GM21381 (cell line): ENCODE data around the gene FRMD4A.

Source experiments
- ATAC-seq: cut with Tn5 transposase; IDR thresholded peaks from one replicate; pipeline ENCODE4 v1.9.1; 2021; ENCODE audit warnings: mild to moderate bottlenecking, moderate library complexity; ENCODE audit not compliant: unreplicated experiment

The FRMD4A gene

DNA sequence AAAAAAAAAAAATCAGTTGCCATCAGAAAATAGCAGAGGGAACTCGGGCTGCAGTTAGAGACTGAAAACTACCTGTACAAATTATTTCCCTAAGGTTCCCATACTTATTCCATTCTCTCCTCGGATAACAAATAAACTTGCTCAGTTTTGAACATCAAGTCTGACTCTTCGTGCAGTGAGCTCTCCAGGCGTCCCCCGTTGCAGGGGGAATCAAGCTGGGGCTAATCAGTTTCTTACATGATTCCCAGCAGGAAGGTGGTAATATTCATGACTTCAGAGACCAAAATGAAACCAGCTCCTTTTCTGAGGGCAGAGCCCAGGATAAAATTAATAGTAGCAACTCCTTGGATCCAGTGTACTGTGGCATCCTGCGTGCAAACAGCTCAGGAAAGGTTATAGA, 135.3 kb downstream of the FRMD4A start:
- ATAC-seq, result no peak

DNA sequence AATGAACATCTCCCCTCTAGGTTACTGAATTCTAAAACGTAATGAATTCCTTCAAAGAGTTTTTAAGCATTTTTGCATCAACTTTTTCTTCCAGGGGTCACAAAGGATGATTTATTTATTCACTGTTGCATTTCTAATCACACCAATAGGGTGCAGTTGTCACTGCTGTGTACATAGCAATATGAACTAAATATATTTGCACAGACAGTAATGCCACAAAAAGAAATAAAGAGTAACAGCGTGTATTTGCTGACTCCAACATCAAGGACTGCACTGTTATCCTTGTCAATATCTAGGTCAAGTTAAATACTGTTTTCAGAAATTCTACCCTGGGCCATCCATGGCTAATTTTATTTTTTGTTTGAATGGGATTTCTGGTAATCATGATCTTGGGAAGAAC, 138.0 kb downstream of the FRMD4A start:
- no peak for ATAC-seq

DNA sequence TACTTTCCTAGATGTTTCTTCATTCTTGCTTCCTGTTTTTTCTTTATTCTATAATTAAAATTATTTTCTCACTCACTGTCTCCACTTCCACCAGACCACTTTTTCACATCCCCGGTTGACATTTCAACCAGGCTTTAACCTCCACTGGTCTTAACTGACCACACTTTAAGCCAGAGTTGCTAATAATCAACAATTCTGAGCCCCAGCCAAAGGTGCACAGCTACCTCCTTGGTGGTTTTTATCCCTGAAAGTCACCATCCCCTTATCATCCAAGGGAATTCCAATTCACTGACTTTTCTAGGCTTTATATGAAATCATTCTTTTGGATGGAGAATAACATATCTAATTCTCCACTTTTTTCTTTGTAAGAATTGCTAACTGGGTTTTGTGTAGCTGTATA, 138.9 kb downstream of the FRMD4A start:
- ATAC-seq, result no peak

DNA sequence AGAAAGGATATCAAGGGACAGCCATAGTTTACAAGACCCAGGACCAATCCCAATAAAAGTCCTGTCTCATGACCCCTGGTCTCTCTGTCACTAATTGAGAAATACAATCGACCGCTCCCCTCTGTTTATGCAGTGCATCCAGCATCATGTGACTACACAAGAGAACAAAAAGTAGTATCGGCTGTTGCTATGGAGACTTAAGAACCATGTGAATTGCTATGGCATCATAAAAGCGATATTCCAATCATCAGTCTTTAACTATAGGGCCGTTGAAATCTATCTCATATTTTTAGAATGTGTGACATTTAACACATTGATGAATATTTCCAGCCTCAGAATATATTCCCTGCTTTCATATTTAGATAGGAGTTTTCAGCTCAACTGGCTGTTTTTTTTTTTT, 139.3 kb downstream of the FRMD4A start:
- ATAC-seq, result no peak

DNA sequence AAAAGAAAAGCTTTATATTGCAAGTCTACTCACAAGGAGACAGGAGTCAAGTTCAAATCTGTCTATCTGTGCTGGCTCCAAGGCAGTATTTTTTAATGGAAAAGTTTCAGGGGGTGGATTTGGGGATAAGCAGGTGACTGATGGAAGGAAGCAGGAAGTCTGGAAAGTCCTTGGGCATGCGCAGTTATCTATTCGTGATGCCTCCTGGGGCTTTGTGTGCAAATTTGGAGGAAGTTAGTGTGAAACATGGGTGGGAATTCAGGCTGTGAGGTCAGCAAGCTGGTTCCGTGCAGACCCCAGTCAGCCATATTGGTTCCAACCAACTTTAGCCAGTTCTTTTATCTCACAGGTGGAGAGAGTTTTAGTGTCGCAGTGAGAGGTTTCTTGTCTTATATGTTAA, 140.0 kb downstream of the FRMD4A start:
- no peak for ATAC-seq

DNA sequence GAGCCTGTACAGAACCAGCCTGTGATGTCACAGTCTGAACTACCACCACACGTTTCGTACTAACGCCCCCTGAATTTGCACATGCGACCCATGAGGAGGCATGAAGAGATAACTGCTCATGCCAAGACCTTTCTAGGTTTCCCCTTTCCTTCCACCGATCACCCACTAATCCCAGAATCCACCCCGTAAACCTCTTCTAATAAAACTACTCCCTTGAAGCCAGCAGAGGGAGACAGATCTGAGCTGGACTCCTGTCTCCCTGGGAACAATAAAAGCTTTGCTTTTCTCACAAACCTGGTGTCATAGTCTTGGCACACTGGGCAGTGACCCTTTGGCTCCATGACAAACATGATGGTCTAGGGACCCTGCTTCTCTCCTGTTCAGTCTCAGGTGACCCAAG, 144.5 kb downstream of the FRMD4A start:
- no peak for ATAC-seq

DNA sequence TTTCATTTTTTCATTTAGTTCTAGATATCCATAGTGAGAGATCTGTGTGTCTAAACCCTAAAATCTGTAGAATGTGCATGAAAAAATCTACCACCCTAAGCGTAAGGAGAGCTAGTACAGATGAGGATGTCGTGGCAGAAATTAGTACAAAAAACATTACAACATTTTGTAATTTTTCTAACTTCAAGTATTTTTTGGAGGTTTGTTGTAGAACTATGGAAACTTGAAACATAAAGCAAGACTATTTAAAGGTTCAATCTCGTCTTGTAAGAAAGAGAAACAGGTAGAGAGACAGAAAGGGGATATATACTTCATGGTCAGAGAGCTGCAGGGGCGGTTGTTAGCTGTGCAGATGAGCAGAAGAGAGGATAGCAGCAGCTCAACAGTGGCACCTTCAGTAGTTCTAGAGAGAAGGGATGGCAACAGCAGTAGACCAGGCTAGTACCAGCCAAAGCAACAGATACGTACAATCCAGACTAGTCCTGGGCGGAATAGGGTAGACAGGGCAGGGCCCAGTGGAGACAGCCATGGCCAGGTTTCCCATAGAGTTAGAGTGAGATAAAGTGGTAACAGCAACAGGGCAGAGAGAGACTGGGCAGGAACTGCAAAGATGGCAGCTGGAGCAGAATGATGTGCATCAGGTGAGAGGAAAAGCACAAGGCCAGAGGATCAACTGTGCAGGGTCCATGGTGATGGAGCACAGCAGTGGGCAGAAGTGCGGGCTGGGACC, 145.2 kb downstream of the FRMD4A start:
- ATAC-seq, result peak; percentile 75

DNA sequence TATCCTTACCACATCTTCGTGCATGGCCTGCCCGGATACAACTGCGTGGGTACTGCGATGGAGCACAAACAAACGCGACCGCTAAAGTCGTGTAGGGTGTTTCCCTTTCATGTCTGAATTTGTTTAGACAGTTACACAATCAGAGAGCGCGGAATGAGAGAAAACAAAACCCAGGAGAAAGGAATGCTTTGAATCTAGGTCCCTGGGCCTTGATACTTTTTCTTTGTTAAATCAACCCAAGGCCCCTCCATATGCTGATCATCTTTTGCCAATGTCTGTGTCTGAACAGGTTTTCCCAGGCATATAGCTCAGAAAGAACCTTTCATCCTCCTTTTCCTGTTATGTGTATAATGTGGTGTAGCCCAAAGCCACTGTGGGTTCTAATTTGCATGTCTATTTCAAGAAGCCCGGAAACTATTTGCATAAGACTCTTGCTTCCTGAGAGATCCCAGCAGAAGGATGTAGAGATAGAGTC, 145.8 kb downstream of the FRMD4A start:
- ATAC-seq, result peak; percentile 64

DNA sequence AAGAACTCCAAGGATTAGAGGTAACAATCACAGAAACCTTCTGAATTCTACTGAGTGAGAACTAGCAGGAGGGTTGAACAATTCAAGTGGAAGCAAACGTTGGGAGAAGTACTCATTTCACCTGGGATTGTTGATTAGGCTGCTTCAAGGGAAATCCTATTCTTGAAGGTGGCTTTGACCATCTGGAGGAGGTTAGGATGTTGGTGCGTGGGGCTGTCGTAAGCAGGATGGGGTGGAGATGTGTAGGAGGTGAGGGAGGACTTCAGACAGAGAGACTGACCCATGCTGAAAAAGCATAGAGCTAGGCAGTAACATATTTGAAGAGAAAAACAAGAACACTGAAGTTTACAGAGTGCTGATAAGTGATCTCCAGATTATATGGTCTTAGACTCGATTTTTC, 147.9 kb downstream of the FRMD4A start:
- ATAC-seq, result no peak

DNA sequence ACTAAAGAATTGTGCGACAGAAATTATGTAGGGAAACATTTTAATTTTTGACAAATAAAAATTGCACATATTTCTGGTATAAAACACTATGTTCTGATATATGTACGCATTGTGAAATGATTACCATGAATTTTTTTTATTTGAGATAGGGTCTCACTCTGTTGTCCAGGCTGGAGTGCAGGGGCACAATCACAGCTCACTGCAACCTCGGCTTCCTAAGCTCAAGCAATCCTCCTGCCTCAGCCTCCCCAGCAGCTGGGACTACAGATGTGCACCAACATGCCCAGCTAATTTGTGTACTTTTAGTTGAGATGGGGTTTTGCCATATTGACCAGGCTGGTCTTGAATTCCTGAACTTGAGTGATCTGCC, 149.2 kb downstream of the FRMD4A start:
- no peak for ATAC-seq

DNA sequence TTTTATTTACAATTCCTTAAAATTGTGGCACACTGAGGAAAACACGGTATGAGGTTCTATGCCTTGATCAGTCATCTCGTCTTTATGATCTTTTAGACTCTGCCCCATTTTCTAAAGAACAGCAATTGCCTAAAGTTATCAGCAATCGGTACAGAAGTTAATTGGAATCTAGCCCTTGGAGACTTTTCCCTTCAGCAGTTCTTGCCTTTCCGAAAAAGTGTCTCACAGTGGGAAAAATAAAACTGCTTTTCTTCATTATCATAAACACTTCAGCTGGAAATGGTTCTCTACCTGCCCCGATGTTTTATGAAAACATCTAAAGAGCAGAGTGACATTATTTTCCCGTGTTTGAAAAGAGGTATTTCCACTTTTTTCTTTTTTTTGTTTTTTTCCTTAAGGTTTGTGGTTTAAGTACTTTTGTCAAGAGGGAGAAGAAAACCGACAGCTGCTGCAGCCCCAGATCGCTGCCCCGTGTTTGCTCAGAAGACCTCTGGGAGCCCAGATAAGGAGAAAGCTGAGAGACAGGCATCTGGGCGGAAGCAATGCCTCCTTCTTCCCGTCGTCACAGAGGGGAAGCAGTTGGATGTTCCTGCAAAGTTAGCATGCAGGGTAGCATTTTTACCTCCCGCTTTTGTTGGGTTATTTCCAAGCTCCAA, 149.7 kb downstream of the FRMD4A start:
- no peak for ATAC-seq

DNA sequence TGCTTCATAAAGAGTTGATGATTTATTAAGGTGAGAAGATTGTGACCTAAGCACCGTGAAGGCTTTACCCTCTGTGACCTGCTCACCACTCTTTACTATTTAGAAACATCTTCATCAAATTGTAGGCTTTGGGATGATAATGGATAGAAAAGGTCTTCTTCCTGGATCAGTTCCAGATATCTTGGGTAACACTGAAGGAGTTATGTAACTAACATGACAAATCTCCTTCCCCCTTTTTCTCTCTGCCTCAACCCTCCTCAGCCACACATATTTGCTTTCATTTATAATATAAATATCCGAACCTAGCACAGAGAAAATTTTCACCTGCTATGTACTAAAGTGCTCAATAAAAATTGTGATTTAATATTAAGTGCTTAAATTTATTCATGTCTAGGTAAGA, 151.5 kb downstream of the FRMD4A start:
- no peak for ATAC-seq

DNA sequence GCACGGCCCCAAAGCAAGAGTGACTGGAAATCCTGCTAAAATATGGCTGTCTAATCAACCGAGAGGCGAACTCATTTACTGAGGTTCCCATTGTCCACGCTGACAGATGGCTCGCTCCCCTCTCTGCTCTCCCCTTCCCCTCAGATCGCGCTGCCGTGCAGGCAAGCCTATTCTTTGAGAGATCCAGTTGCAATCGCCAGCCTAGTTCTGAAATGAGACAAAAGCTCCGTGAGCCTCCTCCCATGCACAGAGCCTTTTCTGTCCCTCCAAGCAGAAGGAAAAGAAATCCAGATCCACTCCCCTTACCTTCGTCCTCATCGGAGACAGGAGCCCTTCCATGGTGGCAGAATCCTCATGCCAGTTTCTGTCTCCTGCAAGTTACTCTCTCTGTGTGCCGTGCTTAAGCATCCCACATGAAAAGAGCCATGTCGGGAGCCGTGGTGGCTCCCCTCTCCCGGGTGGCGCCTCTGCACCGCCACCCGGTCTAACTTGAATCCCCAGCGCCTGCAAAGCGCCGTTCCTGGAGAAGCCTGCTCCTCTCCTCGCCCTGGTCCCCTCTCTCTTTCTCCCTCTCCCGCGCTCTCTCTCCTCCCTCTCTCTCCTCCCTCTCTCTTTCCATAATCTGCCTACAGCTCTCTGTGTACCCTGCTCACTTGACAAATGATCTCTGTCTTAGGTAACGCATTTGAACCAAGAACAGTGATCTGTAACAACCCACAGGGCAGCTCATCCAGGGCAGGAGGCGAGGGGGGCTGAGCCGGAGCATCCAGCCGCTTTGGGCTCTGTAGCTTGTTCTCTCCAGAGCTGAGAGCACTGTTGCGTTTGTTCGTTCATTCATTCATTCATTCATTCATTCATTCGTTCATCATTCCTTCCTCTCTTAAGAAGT, 156.8 kb downstream of the FRMD4A start:
- ATAC-seq, result no peak

DNA sequence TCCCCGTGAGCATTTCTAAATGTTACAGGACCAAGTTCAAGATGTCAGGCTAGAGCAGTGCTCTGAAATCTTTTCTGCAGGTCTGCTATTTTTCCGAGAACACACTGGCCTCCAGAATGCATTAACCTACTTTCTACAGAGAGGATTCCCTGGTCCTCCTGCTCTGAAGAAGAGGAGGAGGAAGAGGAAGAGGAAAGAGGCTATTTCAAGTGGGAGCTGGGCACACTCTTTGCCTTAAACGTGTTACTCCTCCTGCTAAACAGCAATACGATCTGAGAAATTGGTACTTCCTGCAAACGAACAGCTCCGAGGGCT, 157.4 kb downstream of the FRMD4A start:
- no peak for ATAC-seq

DNA sequence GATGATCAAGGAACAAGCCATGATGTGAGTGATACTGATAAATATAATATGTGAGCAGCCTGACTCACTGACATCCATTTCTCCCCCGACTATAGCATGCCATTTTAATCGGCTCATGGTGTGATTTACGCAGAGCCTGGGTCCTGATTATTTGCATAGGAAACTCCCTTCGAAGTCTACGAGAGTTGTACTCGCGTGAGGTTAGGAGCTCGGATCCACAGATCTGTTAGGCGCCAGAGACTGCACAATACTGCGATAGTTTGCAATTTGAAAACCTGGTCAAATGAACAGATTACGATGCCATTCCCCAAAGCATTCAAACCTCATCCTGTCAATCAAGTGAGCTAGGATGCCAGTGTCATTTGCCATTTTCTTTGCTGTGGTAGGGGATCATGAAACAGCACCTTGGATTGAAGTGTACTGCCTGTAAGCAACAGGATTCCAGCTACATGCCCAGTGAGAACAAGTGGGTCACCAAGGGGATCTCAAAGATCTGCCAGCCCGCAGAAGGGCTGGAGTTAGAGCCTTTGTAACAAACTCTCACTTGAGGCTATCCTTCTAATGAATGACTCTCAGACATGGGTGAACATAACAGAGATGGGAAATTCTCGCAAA, 158.3 kb downstream of the FRMD4A start:
- no peak for ATAC-seq

DNA sequence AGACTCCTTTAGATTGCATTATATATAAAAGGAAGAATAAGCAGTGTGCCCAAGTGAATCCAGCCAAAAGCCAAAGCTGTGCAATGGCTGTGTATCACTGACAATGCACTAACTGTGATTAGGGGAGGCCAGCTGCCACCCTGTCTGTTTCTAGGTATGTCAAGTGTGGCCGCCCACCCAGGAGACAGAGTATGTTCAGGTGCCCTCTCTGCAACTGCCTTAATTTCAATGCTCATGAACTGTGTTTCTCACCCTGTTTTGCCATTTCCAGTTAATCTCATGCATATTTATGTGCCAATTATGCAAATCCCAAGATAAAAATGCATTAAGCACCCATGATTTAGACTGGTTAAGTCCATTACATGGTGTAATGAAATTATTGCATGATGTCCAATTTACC, 159.4 kb downstream of the FRMD4A start:
- ATAC-seq, result no peak

DNA sequence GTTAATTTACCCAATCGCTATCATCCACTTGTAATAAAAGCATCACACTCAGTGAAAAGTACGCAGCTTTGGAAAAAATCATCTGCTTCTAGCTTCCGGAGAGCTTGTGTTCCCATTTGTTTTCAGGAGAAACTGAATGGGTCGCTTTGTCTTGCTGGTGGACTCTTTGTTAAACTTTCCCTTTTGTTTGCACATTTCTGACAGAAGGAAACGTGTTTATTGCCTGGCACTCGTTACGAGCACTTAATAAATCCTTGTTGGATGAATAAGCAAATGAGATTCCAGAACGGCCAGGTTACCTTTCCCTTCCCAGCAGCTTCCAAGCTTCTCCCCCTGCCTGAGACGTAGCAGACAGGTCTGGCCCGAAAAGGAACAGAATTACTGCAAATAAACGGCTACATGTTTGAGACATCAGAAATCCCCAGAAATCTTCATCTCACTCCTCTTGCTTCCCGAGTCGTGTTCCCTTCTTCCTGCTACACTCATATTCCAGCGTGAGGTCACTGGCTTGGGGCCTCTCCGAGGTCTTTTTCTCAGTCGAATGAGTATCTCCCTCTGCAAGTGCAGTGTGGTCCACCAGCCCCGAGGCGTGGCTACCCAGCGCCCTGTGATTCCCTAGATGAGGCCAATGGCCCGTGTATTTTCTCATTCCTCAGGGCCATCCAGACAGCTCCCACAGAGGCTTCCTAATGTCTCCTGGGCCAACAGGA, 167.2 kb downstream of the FRMD4A start:
- no peak for ATAC-seq

DNA sequence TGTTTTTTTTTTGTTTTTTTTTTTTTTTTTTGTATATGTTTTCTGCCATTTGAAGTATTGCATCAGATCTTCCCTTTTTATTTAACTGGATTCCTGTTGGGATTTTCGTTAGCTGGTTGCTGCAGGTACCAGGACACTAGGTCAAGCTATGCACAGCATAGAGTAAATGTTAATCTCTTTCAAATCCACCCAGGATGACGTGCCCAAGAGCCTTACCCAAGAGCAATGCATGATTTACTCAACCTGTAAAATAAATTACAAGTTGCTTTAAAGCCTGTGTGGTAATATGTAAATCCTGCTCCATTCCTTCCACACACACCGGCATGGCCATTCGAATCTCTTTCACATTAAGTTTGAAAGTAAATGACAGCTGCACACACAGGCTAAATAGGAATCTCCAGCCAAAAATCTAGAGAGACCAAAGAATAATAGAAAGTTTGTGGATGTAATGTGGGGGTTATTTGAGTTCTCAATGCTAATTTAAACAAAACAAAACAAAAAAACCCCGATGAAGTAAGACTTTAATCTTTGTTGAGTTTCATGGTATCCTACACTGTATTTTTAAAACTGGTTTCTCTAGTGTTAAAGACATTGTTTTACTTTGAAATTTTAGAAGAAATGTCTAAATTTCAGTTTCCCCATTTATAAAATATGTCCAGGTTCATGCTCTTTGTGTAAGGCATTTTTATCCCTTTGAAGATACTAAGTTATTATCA, 167.9 kb downstream of the FRMD4A start:
- ATAC-seq, result no peak

DNA sequence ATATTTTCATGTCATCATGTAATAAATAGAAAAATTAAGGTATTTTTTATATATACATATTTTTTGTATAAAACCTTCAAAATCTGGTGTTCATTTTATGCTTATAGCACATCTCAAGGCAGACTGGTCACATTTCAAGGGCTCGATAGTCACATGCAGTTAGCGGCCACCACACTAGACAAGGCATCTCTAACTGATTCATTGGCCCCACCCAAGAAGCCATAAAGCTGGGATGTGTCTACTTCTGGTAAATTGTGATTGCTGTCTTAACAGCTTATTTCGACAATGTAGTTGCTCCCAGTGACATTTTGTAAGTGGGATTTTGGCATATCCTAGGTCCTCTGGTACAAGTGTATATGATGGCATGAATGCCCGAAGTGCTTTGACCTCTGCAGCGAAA, 168.7 kb downstream of the FRMD4A start:
- no peak for ATAC-seq

DNA sequence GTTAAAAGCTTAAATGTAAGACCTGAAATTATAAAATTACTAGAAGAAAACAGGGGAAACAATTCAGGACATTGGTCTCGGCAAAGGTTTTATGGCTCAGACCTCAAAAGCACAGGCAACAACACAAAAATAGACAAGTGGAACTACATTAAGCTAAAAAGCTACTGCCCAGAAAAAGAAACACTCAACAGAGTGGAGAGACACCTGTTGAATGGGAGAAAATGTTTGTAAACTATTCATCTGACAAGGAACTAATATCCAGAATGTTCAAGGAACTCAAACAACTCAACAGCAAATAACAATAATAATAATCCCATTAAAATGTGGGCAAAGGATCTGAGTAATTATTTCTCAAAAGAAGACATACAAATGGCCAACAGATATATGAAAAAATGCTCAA, 170.4 kb downstream of the FRMD4A start:
- ATAC-seq, result no peak
